Measurements from ENCODE around the gene NECTIN4. TPM values are rescaled to one million over a fixed set of nuclear protein-coding genes. Genes with fewer than 3 reads are reported as not detected.

NECTIN4 gene
- total RNA-seq, 1 donor from 2014 or later, result not detected

DNA sequence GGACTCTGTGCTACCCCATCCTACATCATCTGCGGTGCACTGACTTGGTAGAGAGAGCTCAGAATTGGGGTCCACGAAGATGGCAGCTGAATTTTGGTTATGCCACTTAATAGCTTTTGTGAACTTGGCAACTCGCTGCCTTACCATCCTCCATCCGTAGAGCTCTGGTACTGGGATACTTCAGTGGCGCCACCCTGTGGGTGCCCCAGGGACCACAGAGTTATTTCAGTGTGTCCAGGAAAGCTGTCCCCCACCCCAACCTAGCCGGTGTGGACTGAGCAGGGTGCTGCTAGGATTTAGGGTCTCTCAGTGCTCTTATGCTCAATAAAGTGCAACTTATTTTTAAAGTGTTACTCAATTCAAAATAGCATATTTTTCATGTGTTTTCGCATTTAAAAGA lies 34.6 kb downstream of the NECTIN4 start:
- no peaks in the 10 kb centered on the region for H3K4me1 ChIP-seq
- H3K27me3 ChIP-seq, result no peaks in the 10 kb centered on the region
- no peaks in the 10 kb centered on the region for H3K9me3 ChIP-seq
- no peak for DNase-seq (ENCODE audit: low spot score in 2 of 2)
- intact Hi-C loops (cut with DNase I), result no loop called here
- H3K4me3 ChIP-seq, result no peak overlapping the region
- H3K36me3 ChIP-seq, result no peaks in the 10 kb centered on the region
- TF ChIP-seq, protein P1, sequence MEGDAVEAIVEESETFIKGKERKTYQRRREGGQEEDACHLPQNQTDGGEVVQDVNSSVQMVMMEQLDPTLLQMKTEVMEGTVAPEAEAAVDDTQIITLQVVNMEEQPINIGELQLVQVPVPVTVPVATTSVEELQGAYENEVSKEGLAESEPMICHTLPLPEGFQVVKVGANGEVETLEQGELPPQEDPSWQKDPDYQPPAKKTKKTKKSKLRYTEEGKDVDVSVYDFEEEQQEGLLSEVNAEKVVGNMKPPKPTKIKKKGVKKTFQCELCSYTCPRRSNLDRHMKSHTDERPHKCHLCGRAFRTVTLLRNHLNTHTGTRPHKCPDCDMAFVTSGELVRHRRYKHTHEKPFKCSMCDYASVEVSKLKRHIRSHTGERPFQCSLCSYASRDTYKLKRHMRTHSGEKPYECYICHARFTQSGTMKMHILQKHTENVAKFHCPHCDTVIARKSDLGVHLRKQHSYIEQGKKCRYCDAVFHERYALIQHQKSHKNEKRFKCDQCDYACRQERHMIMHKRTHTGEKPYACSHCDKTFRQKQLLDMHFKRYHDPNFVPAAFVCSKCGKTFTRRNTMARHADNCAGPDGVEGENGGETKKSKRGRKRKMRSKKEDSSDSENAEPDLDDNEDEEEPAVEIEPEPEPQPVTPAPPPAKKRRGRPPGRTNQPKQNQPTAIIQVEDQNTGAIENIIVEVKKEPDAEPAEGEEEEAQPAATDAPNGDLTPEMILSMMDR (IDR thresholded peaks at IDR 0.05), result no peak
- no peak overlapping the region for H3K27ac ChIP-seq

DNA sequence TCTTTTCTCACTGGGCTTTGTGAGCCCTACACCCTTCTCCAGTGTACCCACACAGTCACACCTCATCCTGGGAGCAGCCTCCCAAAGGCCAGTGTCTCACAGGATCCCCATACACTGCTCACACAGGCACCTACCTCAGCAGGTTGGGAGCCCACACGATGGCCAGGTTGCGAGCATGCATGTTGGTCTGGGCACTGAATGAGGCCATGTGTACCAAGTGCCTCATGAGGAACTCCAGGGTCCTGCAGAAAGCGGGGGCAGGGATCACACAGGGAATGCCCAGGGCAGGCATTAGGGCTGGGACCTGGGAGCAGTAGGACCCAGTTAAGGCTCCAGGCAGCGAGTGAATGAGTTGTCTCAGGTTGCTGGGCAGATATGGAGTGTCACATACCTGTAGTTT lies 35.1 kb downstream of the NECTIN4 start:
- DNase-seq (ENCODE audit: low spot score in 2 of 2), result no peak
- H3K27me3 ChIP-seq, result no peaks in the 10 kb centered on the region
- no peak overlapping the region for H3K27ac ChIP-seq
- TF ChIP-seq, protein P1 (IDR thresholded peaks at IDR 0.05), result no peak
- no peaks in the 10 kb centered on the region for H3K4me1 ChIP-seq
- no peaks in the 10 kb centered on the region for H3K36me3 ChIP-seq
- H3K4me3 ChIP-seq, result no peak overlapping the region
- intact Hi-C loops (cut with DNase I), result no loop called here
- no peaks in the 10 kb centered on the region for H3K9me3 ChIP-seq

DNA sequence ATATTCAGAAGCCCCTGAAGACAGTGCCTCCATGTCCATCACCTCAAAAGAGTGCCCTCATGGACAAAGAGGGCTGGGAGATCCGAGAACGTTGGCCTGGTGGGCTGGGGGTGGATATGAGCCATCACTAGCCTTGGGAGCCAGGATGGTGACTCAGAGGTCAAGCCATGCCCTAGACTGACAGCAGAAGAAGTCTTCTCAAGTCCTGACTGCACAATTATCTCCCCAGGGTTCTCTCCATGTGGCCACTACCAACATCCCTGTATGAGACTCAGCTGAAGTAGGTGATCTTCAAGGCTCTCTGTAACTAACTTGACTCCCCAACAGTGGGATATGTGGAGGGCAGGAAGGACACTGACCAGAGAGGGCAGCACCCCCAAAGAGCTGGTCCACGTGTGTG lies 36.5 kb downstream of the NECTIN4 start:
- Histone ChIP-seq H3K9me3 (no peaks in the 10 kb centered on the region), H3K4me1 (no peaks in the 10 kb centered on the region), H3K27me3 (no peaks in the 10 kb centered on the region), H3K36me3 (no peaks in the 10 kb centered on the region), H3K27ac (no peak overlapping the region), H3K4me3 (no peak overlapping the region)
- TF ChIP-seq, protein P1 (IDR thresholded peaks at IDR 0.05), result no peak
- DNase-seq (ENCODE audit: low spot score in 2 of 2), result no peak
- intact Hi-C loops (cut with DNase I), result no loop called here

DNA sequence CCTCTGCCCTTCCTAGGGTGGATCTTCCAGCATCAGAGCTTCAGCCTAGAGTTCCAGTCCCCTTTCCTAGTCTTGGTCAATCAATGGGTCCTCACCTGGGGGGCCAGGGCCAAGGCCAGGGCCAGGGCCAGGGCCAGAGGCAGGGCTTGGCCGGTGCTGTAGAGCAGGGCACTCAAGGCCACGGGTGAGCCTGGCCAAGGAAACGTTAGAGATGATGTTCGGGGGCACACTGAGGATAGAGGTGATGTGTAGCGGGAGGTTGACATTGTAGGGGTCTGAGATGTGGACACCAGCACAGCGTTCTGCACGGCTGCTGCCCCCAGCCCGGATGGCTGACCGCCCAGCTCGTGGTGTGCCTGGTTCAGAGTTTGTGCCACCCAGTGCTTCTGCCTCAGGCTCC lies 38.1 kb downstream of the NECTIN4 start:
- intact Hi-C loops (cut with DNase I), result no loop called here
- TF ChIP-seq, protein P1 (IDR thresholded peaks at IDR 0.05), result no peak
- Histone ChIP-seq H3K27me3 (no peaks in the 10 kb centered on the region), H3K4me3 (no peak overlapping the region), H3K27ac (no peak overlapping the region), H3K9me3 (no peaks in the 10 kb centered on the region), H3K4me1 (peaks cover 0 to 2% of the 10 kb centered on the region in 2 donors), H3K36me3 (no peaks in the 10 kb centered on the region)
- no peak for DNase-seq (ENCODE audit: low spot score in 2 of 2)

DNA sequence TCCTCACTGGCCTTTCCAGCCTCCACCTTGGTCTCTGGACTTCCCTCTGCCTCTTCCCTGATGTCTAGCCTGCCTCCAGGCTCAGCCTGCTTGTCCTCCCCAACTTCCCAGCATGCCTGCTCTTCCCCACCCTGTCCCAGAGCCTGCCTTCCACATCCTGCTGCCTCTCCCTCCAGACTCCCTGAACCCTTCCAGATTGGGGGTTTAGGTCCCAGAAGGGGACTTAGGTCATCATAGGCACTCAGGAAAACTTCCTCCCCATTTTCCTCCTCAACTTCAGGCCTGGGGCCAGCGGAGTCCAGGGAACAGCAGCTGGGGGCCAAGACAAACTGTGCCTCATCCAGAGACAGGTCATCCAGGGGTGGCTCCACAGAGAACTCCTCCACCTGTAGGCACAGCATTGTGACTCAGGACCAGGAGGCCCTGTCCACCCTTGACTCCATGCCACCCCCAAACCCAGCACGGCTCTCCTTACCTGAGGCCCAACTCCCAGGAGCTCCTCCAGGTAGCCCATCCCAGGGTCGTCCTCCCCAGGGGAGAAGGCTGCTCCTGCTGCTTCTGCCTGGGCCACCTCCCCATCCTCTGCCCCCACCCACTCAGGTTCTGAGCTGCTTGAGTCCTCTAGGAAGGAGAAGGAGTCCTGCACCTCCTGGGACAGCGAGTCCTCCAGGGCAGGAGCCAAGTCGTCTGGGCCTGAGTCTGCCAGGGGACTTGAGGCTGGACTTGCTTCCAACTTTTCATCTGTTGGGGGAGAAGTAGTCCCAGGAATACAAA lies 40.2 kb downstream of the NECTIN4 start:
- no peak for DNase-seq (ENCODE audit: low spot score in 2 of 2)
- no peaks in the 10 kb centered on the region for H3K36me3 ChIP-seq
- H3K27me3 ChIP-seq, result no peaks in the 10 kb centered on the region
- no peaks in the 10 kb centered on the region for H3K9me3 ChIP-seq
- TF ChIP-seq, protein P1 (IDR thresholded peaks at IDR 0.05), result no peak
- intact Hi-C loops (cut with DNase I), result loop anchor here (5.0 to 10.0 kb wide), 4 partner anchors 68 to 346 kb away; partner anchors contain the start of genes NDUFS2, NIT1, PFDN2 and PPOX
- peaks cover 5 to 7% of the 10 kb centered on the region in 2 donors for H3K4me1 ChIP-seq
- H3K4me3 ChIP-seq, result no peak overlapping the region
- H3K27ac ChIP-seq, result no peak overlapping the region
